ENCODE measurements around the gene SNRPD1.

GRCh38 chr18:21682371-21683051 is 70.4 kb downstream of the SNRPD1 start:
- TF ChIP-seq IKZF3 (tag by site-specific recombination; IDR thresholded peaks at IDR 0.05) (no peak), KLF16 (tag by site-specific recombination; IDR thresholded peaks at IDR 0.05) (no peak), CTCF (tag by site-specific recombination; IDR thresholded peaks at IDR 0.05) (no peak), PATZ1 (tag by site-specific recombination; IDR thresholded peaks at IDR 0.05) (no peak)
